CD4-positive, alpha-beta T cell (primary cell): Measurements from ENCODE around the gene SYNGR2. TPM values are rescaled to one million over a fixed set of nuclear protein-coding genes. Genes with fewer than 3 reads are reported as not detected.

ENCODE experiments used
- ATAC-seq: fragments of 200-7000 bp; cut with Tn5 transposase; one replicate; pipeline ENCODE4 v1.10.0; 2022; ENCODE audit warnings: mild to moderate bottlenecking; ENCODE audit not compliant: poor library complexity
- CTCF ChIA-PET: fragments of 350-600 bp; sonication (Branson Sonifier 250); formaldehyde crosslinking; loops from one replicate; lab custom pipeline; 2021; ENCODE audit warnings: antibody characterized with exemption, inconsistent platforms; lab: Charles Lee
- POLR2A ChIA-PET: fragments of 350-600 bp; sonication (Branson Sonifier 250); formaldehyde crosslinking; loops from one replicate; lab custom pipeline; 2021; ENCODE audit warnings: antibody characterized with exemption, inconsistent platforms; lab: Charles Lee
- DNase-seq, 14 experiments: peaks; one replicate each; pipeline ENCODE4 v3.0.0-alpha.2; 2013 to 2020; ENCODE audit warnings: mixed read lengths in 2 of 14
- H3K27ac ChIP-seq, 2 donors: one replicate each; pipeline versions ENCODE4 v1.5.1 to v1.7.0; 2013; ENCODE audit warnings: low read length in 2 of 2, low read depth in 1 of 2, mild to moderate bottlenecking in 1 of 2
- H3K27me3 ChIP-seq, 2 experiments: 1 replicate in 1 of 2; 2 replicates in 1 of 2; pipeline versions ENCODE4 v1.6.1 to v1.7.0; 2013; ENCODE audit warnings: low read length in 2 of 2, control low read depth in 1 of 2, mild to moderate bottlenecking in 1 of 2, moderate library complexity in 1 of 2; ENCODE audit not compliant: insufficient read depth in 2 of 2, control insufficient read depth in 1 of 2
- H3K36me3 ChIP-seq: one replicate; pipeline ENCODE4 v1.6.1; 2013; ENCODE audit warnings: low read length, control low read depth; ENCODE audit not compliant: insufficient read depth
- H3K4me1 ChIP-seq: one replicate; pipeline ENCODE4 v1.6.1; 2013; ENCODE audit warnings: low read length, control low read depth; ENCODE audit not compliant: insufficient read depth
- H3K4me3 ChIP-seq: one replicate; pipeline ENCODE4 v1.5.1; 2013; ENCODE audit warnings: mild to moderate bottlenecking, low read length, moderate library complexity
- H3K9me3 ChIP-seq, 2 experiments: 1 replicate in 1 of 2; 2 replicates in 1 of 2; pipeline versions ENCODE4 v1.6.1 to v1.7.0; 2013; ENCODE audit warnings: low read length in 2 of 2, mild to moderate bottlenecking in 2 of 2, control low read depth in 1 of 2, moderate library complexity in 1 of 2; ENCODE audit not compliant: control insufficient read depth in 1 of 2, insufficient read depth in 1 of 2
- H3K27ac Mint-ChIP-seq: one replicate; pipeline ENCODE4 v1.8.0; 2020; ENCODE audit warnings: mixed read lengths
- H3K27me3 Mint-ChIP-seq: one replicate; pipeline ENCODE4 v1.8.0; 2021; ENCODE audit warnings: mixed read lengths
- H3K36me3 Mint-ChIP-seq: one replicate; pipeline ENCODE4 v1.8.0; 2021; ENCODE audit warnings: low read depth, mixed read lengths
- H3K4me1 Mint-ChIP-seq: one replicate; pipeline ENCODE4 v1.8.0; 2021; ENCODE audit warnings: low read depth, mixed read lengths
- H3K4me3 Mint-ChIP-seq: one replicate; pipeline ENCODE4 v1.8.0; 2020; ENCODE audit warnings: mild to moderate bottlenecking, mixed read lengths
- H3K9me3 Mint-ChIP-seq: one replicate; pipeline ENCODE4 v1.8.0; 2020; ENCODE audit warnings: mixed read lengths
- intact Hi-C, 2 experiments: fragments of 100-400 bp; cut with DNase I in 1 of 2; cut with micrococcal nuclease in 1 of 2; formaldehyde crosslinking; loops; one replicate each; pipeline versions ENCODE4 v1.15.1 to v1.9.0; 2023 to 2025; cut with DNase I, micrococcal nuclease
- polyA plus RNA-seq, 2 donors: library from polyadenylated mRNA; unstranded; fragments of 120-200 nt; gene quantifications; one replicate each; pipeline ENCODE4 v1.2.1, GENCODE V29; 2013
- total RNA-seq, 174 experiments: library from RNA in 2 of 174; stranded (reverse) in 2 of 174; gene quantifications; one replicate each; pipeline ENCODE4 v1.2.3 and lab custom pipeline; 2021 to 2026
- TF ChIP-seq, protein P1 (sequence below): fragments of 200-600 bp; IDR thresholded peaks from one replicate; pipeline ENCODE4 v1.8.0; 2022; ENCODE audit warnings: antibody characterized with exemption, mild to moderate bottlenecking

The SYNGR2 gene
- 10 to 100 TPM; 34.9 to 41.3 TPM for total RNA-seq
- 72.5 TPM for polyA plus RNA-seq (2013, experiment 1 of 2)
- 77.2 TPM for polyA plus RNA-seq (2013, experiment 2 of 2)
- total RNA-seq (lab: John Stamatoyannopoulos, UW): 44.5 to 234 (median 71.7) reads per million in 172 experiments

DNA sequence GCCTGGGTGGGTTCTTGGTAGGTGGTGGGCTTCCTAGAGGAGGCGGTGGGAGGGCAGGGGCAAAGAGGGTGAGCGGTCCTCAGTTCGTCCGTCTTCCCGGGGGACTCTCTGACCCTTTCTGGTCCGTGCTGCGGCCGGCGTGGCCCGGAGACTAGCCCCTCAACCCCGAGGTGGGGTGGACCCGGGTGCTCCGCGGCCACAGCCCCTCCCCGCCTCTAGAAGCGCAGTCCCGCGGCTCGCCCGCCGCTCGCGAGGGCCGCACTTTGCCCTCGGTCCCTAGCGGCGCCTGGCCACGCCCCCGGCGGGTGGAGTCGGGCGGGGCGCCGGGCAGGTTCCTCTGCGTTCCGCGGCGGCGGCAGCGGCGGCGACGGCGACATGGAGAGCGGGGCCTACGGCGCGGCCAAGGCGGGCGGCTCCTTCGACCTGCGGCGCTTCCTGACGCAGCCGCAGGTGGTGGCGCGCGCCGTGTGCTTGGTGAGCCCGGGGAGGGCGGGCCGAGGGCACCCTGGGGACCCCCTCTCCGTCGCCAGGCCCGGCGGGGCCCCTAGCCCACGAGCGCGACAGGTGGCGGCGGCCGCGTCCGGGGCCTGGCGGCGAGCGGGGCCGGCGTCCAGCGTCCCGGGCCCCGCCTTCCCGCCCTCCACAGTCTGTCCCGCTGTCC is at the start of gene SYNGR2:
SYNGR2 (plus strand) TSS at position 340 of the 661 bp plus-strand sequence; CDS start at position 376, 36 bp downstream.
- CTCF ChIA-PET: interaction anchor here (0.7 kb wide), 1 partner anchor 83 kb away, joined by 5 read pairs; no protein-coding TSS in a partner anchor
- peaks cover 36% of the 10 kb centered on the region for H3K4me1 Mint-ChIP-seq
- ATAC-seq: peak; percentile 89

GRCh38 chr17:78118801-78119241 is 49.6 kb upstream of the SYNGR2 start:
- Mint-ChIP-seq H3K4me3 (no peak overlapping the region), H3K27ac (no peak overlapping the region), H3K36me3 (peaks cover 74% of the 10 kb centered on the region), H3K9me3 (no peaks in the 10 kb centered on the region), H3K4me1 (peaks cover 62% of the 10 kb centered on the region), H3K27me3 (no peaks in the 10 kb centered on the region)
- Histone ChIP-seq H3K36me3 (peaks cover 94% of the 10 kb centered on the region), H3K27ac (peak overlapping the region in 1 of 2 donors; percentile 50), H3K9me3 (no peaks in the 10 kb centered on the region), H3K27me3 (no peaks in the 10 kb centered on the region), H3K4me1 (peaks cover 97% of the 10 kb centered on the region), H3K4me3 (no peak overlapping the region)
- TF ChIP-seq, protein P1, sequence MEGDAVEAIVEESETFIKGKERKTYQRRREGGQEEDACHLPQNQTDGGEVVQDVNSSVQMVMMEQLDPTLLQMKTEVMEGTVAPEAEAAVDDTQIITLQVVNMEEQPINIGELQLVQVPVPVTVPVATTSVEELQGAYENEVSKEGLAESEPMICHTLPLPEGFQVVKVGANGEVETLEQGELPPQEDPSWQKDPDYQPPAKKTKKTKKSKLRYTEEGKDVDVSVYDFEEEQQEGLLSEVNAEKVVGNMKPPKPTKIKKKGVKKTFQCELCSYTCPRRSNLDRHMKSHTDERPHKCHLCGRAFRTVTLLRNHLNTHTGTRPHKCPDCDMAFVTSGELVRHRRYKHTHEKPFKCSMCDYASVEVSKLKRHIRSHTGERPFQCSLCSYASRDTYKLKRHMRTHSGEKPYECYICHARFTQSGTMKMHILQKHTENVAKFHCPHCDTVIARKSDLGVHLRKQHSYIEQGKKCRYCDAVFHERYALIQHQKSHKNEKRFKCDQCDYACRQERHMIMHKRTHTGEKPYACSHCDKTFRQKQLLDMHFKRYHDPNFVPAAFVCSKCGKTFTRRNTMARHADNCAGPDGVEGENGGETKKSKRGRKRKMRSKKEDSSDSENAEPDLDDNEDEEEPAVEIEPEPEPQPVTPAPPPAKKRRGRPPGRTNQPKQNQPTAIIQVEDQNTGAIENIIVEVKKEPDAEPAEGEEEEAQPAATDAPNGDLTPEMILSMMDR: no peak
- POLR2A ChIA-PET: interaction anchor here (0.7 to 15.4 kb wide), 3 partner anchors 9 to 57 kb away, joined by 3 to 766 read pairs (median 14); partner anchors contain the start of gene TMC8
- intact Hi-C loops: no loop called here
- DNase-seq: peak in 1 of 14 experiments; percentile 3
- CTCF ChIA-PET: interaction anchor here (4.7 kb wide), 1 partner anchor 15 kb away, joined by 38 read pairs; no protein-coding TSS in a partner anchor
- ATAC-seq: no peak

More for the DNA sequence above, at the start of gene SYNGR2:
- Mint-ChIP-seq H3K27ac (peak within 1 kb of the TSS; percentile 71), H3K4me3 (peak within 1 kb of the TSS; percentile 79), H3K27me3 (no peaks in the 10 kb centered on the region), H3K36me3 (peaks cover 17% of the 10 kb centered on the region), H3K9me3 (no peaks in the 10 kb centered on the region)
- no peaks in the 10 kb centered on the region for H3K27me3 ChIP-seq
- peaks cover 22% of the 10 kb centered on the region for H3K36me3 ChIP-seq
- intact Hi-C loops: loop anchor here (1.0 to 5.0 kb wide), 4 partner anchors 28 to 46 kb away; partner anchors contain the start of genes BIRC5 (in 1 of the 2) and TMC8 (in 1 of the 2)
- peak within 1 kb of the TSS; percentile 72 for H3K4me3 ChIP-seq
- peaks cover 52% of the 10 kb centered on the region for H3K4me1 ChIP-seq
- POLR2A ChIA-PET: no interaction called here
- no peaks in the 10 kb centered on the region for H3K9me3 ChIP-seq
- TF ChIP-seq, protein P1: no peak
- H3K27ac ChIP-seq: peak within 1 kb of the TSS; percentile 71 to 74
- DNase-seq: peak; percentile 76 to 94 (median 88)

DNA sequence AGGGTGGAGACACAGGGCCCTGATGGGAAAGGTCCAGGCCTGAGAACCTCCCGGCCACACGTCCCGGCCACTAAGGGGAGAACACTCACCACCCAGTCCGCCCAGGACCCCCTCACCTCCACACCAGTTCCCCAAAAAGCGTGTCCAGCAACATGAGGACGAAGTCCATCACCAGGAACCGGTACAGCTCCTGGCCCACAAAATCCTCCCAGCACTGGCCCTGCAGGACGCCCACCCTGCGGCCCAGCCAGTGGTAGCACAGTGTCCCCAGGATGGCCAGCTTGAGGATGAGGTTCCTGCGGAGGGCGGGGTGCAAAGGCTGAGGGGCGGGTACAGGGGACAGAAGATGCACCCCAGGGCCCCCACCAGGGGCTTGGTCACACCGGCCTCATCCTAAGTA is 47.8 kb upstream of the SYNGR2 start:
- peaks cover 56% of the 10 kb centered on the region for H3K4me1 Mint-ChIP-seq
- peaks cover 95% of the 10 kb centered on the region for H3K36me3 ChIP-seq
- TF ChIP-seq, protein P1: no peak
- no peaks in the 10 kb centered on the region for H3K27me3 Mint-ChIP-seq
- intact Hi-C loops: loop anchor here in 1 of 2 experiments (10.0 kb wide), 2 partner anchors 244 to 304 kb away; partner anchors contain the start of gene SOCS3
- no peaks in the 10 kb centered on the region for H3K9me3 ChIP-seq
- CTCF ChIA-PET: interaction anchor here (1.5 to 6.5 kb wide), 5 partner anchors 14 to 131 kb away, joined by 4 to 38 read pairs (median 8); no protein-coding TSS in a partner anchor
- DNase-seq: peak in 1 of 14 experiments; percentile 22
- peak overlapping the region; percentile 83 for H3K27ac Mint-ChIP-seq
- POLR2A ChIA-PET: interaction anchor here (0.9 to 15.4 kb wide), 5 partner anchors 8 to 1383 kb away, joined by 3 to 766 read pairs (median 3); partner anchors contain the start of genes SRSF2 and TMC8
- no peaks in the 10 kb centered on the region for H3K9me3 Mint-ChIP-seq
- no peaks in the 10 kb centered on the region for H3K27me3 ChIP-seq
- H3K4me3 ChIP-seq: peak overlapping the region; percentile 53
- ATAC-seq: no peak
- H3K4me1 ChIP-seq: peaks cover 98% of the 10 kb centered on the region
- peaks cover 75% of the 10 kb centered on the region for H3K36me3 Mint-ChIP-seq
- peak overlapping the region; percentile 22 to 79 for H3K27ac ChIP-seq
- peak overlapping the region; percentile 76 for H3K4me3 Mint-ChIP-seq
